ENCODE results near the gene ZNF532. TPM values are rescaled to one million over a fixed set of nuclear protein-coding genes. Genes with fewer than 3 reads are reported as not detected.
A peak's percentile ranks its signal among the peaks of the same experiment; 100 is the strongest.

Gene ZNF532
- total RNA-seq, 1 experiment from 2014 or later: 258 TPM

- no peak overlapping the region for H3T11ph ChIP-seq (ENCODE audit: low read length)
Observed at GRCh38 chr18:58905777-58906428, 41.2 kb downstream of the ZNF532 start.

More at GRCh38 chr18:58905777-58906428, 41.2 kb downstream of the ZNF532 start:
- Histone ChIP-seq H4K8ac (replicated peaks; ENCODE audit: insufficient read length, low read depth, low read length) (no peak overlapping the region), H2BK5ac (ENCODE audit: insufficient read length, low read length) (no peak overlapping the region), H3K56ac (ENCODE audit: insufficient read length, low read depth, low read length) (no peak overlapping the region), H3K23ac (ENCODE audit: insufficient read length, low read depth, low read length) (no peak overlapping the region), H3K9me3 (ENCODE audit: control insufficient read depth, low read depth, low read length) (no peaks in the 10 kb centered on the region), H3K79me1 (ENCODE audit: insufficient read depth, low read depth, low read length, poor library complexity, severe bottlenecking) (peaks cover 3% of the 10 kb centered on the region), H3K27me3 (ENCODE audit: insufficient read depth, low read length) (no peaks in the 10 kb centered on the region), H3K4ac (ENCODE audit: low read depth, low read length) (no peak overlapping the region), H3K27ac (ENCODE audit: insufficient read length, low read depth, low read length) (no peak overlapping the region), H4K91ac (ENCODE audit: insufficient read length, low read depth, low read length) (no peak overlapping the region), H3K79me2 (ENCODE audit: insufficient read depth, low read length) (peaks cover 58% of the 10 kb centered on the region; the same call in 1 of the 2 replicates), H2AK5ac (ENCODE audit: insufficient read length, low read length) (no peak overlapping the region), H3K9ac (ENCODE audit: extremely low read depth, insufficient read length, low read length) (no peak overlapping the region), H2AFZ (ENCODE audit: low read length) (no peak overlapping the region), H3K23me2 (ENCODE audit: insufficient read length, low read depth, low read length, poor library complexity, severe bottlenecking) (no peaks in the 10 kb centered on the region), H2BK12ac (ENCODE audit: insufficient read length, low read depth, low read length) (no peak overlapping the region), H3K14ac (ENCODE audit: insufficient read depth, low read length) (no peak overlapping the region), H4K20me1 (ENCODE audit: control insufficient read depth, insufficient read depth, insufficient read length) (peaks cover 2% of the 10 kb centered on the region), H3K4me2 (ENCODE audit: insufficient read depth, insufficient read length, low read length) (no peak overlapping the region), H2BK15ac (ENCODE audit: low read depth, low read length) (no peak overlapping the region), H2BK120ac (ENCODE audit: low read depth, low read length, poor library complexity, severe bottlenecking) (no peak overlapping the region), H3K4me1 (ENCODE audit: insufficient read depth, low read length) (peaks cover 6% of the 10 kb centered on the region; the same call in 1 of the 2 replicates), H2BK20ac (ENCODE audit: low read depth, low read length, poor library complexity, severe bottlenecking) (no peak overlapping the region), H3K18ac (ENCODE audit: insufficient read length, low read depth, low read length) (no peak overlapping the region), H4K5ac (ENCODE audit: insufficient read length, low read depth, low read length) (no peak overlapping the region)
- peaks cover 28 to 74% (median 66%) of the 10 kb centered on the region in 3 experiments; a peak in 6 of 7 replicates for H3K36me3 Mint-ChIP-seq (ENCODE audit: insufficient read depth in 1 of 3, low read depth in 3 of 3)
- no peak for DNase-seq
- H3K27ac Mint-ChIP-seq: peak overlapping the region in 2 of 3 experiments; percentile 17 to 85; a peak in 2 of 7 replicates
- no peak overlapping the region for H3K4me3 Mint-ChIP-seq
- no peaks in the 10 kb centered on the region for H3K9me3 Mint-ChIP-seq
- no peaks in the 10 kb centered on the region for H3K27me3 Mint-ChIP-seq (ENCODE audit: low read depth)
- no peak for TF ChIP-seq CTCF (conservative IDR thresholded peaks at IDR 0.05)
- no CpG with 5 or more reads among the region's 10 CpGs for WGBS (ENCODE audit: extremely low coverage, insufficient read length, low lambda C conversion rate)
- peaks cover 55 to 68% of the 10 kb centered on the region in 2 experiments for H3K4me1 Mint-ChIP-seq

Data from H9 (cell line).